HCT116 (cell line): ENCODE measurements around the gene RAB5IF. TPM values are rescaled to one million over a fixed set of nuclear protein-coding genes. Genes with fewer than 3 reads are reported as not detected.

Source experiments
- ATAC-seq: fragments of 200-7000 bp; cut with Tn5 transposase; 2 replicates; pipeline ENCODE4 v1.9.1; 2020; ENCODE audit warnings: mild to moderate bottlenecking, moderate library complexity
- BruUV-seq: library from RNA; stranded (reverse); fragments of 400-500 nt; replicated peaks from 2 replicates; lab custom pipeline; 2021; lab: Mats Ljungman, UMichigan
- CTCF ChIA-PET: fragments of 300-600 bp; sonication (Branson Sonifier 250); formaldehyde crosslinking; loops from one replicate; lab custom pipeline; 2021; ENCODE audit warnings: antibody characterized with exemption; lab: Charles Lee
- POLR2A ChIA-PET: fragments of 300-600, 350-600 bp; sonication (Branson Sonifier 250); formaldehyde crosslinking; loops from one replicate; lab custom pipeline; 2021; ENCODE audit warnings: antibody characterized with exemption; lab: Charles Lee
- RAD21 ChIA-PET, 2 experiments: fragments of 300-600 bp; sonication (Branson Sonifier 250); formaldehyde crosslinking; loops; one replicate each; lab custom pipeline; 2023; ENCODE audit warnings: low total read pairs in 2 of 2; ENCODE audit not compliant: uncharacterized antibody in 2 of 2, unreplicated experiment in 2 of 2, low non-redundant PET in 1 of 2; lab: Charles Lee
- DNase-seq: peaks from one replicate; pipeline ENCODE4 v3.0.0-alpha.2; 2010; ENCODE audit warnings: low read depth, low spot score
- H2AFZ ChIP-seq: fragments of 200-600 bp; shearing (Covaris generic), sonication (generic); 2 replicates; pipeline ENCODE4 v1.6.1; 2017; ENCODE audit warnings: low read depth, mixed run types, mixed read lengths, antibody characterized with exemption, low read length; ENCODE audit not compliant: poor library complexity, severe bottlenecking
- H3K27ac ChIP-seq: 2 replicates; pipeline ENCODE4 v1.5.1; 2012; ENCODE audit warnings: low read depth, low read length
- H3K27me3 ChIP-seq: fragments of 200-600 bp; sonication (generic); 2 replicates; pipeline ENCODE4 v1.6.1; 2016; ENCODE audit warnings: mixed run types, low read length, mixed read lengths; ENCODE audit not compliant: insufficient read depth
- H3K36me3 ChIP-seq, 2 experiments: fragments of 200-500 bp in 1 of 2; fragments of 200-600 bp in 1 of 2; sonication (Bioruptor generic) in 1 of 2; sonication (generic) in 1 of 2; 2 replicates each; pipeline versions ENCODE4 v1.5.1 to v1.6.1; 2014 to 2016; ENCODE audit warnings: low read length in 2 of 2, inconsistent platforms in 1 of 2, mixed read lengths in 1 of 2, mixed run types in 1 of 2; ENCODE audit not compliant: insufficient read depth in 2 of 2, control insufficient read depth in 1 of 2
- H3K4me1 ChIP-seq, 2 experiments: fragments of 200-600 bp in 1 of 2; sonication (generic) in 1 of 2; 2 replicates each; pipeline versions ENCODE4 v1.5.1 to v1.6.1; 2012 to 2017; ENCODE audit warnings: low read length in 2 of 2, inconsistent platforms in 1 of 2, mild to moderate bottlenecking in 1 of 2, mixed read lengths in 1 of 2, mixed run types in 1 of 2, moderate library complexity in 1 of 2; ENCODE audit not compliant: insufficient read depth in 2 of 2, control insufficient read depth in 1 of 2
- H3K4me2 ChIP-seq: fragments of 200-600 bp; sonication (generic); 2 replicates; pipeline ENCODE4 v1.6.1; 2017; ENCODE audit warnings: mixed run types, low read length, mixed read lengths
- H3K4me3 ChIP-seq, 2 experiments: fragments of 200-600 bp in 1 of 2; sonication (generic) in 1 of 2; replicated peaks in 1 of 2; 2 replicates each; pipeline ENCODE4 v1.5.1; 2011 to 2016; ENCODE audit warnings: low read length in 2 of 2, control low read depth in 1 of 2, low read depth in 1 of 2, mild to moderate bottlenecking in 1 of 2, mixed read lengths in 1 of 2, mixed run types in 1 of 2
- H3K79me2 ChIP-seq: fragments of 200-600 bp; sonication (generic); 2 replicates; pipeline ENCODE4 v1.6.1; 2017; ENCODE audit warnings: mild to moderate bottlenecking, mixed run types, low read length, moderate library complexity, mixed read lengths; ENCODE audit not compliant: insufficient read depth
- H3K9ac ChIP-seq: fragments of 200-600 bp; sonication (generic); 2 replicates; pipeline ENCODE4 v1.6.1; 2016; ENCODE audit warnings: low read length, mixed read lengths
- H3K9me2 ChIP-seq: fragments of 200-600 bp; sonication (generic), shearing (Covaris generic); 2 replicates; pipeline ENCODE4 v1.6.1; 2017; ENCODE audit warnings: mixed run types, mild to moderate bottlenecking, moderate library complexity; ENCODE audit not compliant: insufficient read depth
- H3K9me3 ChIP-seq, 2 experiments: fragments of 200-500 bp in 1 of 2; fragments of 200-600 bp in 1 of 2; sonication (Bioruptor generic) in 1 of 2; sonication (generic) in 1 of 2; 2 replicates each; pipeline ENCODE4 v1.6.1; 2014 to 2017; ENCODE audit warnings: low read length in 2 of 2, mixed read lengths in 2 of 2, inconsistent platforms in 1 of 2, low read depth in 1 of 2, mild to moderate bottlenecking in 1 of 2, mixed run types in 1 of 2, moderate library complexity in 1 of 2; ENCODE audit not compliant: control insufficient read depth in 1 of 2, insufficient read depth in 1 of 2
- H4K20me1 ChIP-seq: fragments of 200-600 bp; sonication (generic), shearing (Covaris generic); 2 replicates; pipeline ENCODE4 v1.6.1; 2017; ENCODE audit warnings: mixed run types, mild to moderate bottlenecking, moderate library complexity; ENCODE audit not compliant: insufficient read depth
- CEBPB ChIP-seq: IDR thresholded peaks from 2 replicates; pipeline ENCODE4 v1.6.1; 2012; ENCODE audit warnings: low read depth
- CTCF ChIP-seq, 3 experiments: fragments of 200-600 bp in 1 of 3; sonication (generic) in 1 of 3; IDR thresholded peaks in 2 of 3; conservative IDR thresholded peaks in 1 of 3; 2 replicates each; pipeline ENCODE4 v1.5.1; 2012 to 2017; ENCODE audit warnings: low read depth in 2 of 3, low read length in 2 of 3, antibody characterized with exemption in 1 of 3, borderline replicate concordance in 1 of 3, control low read depth in 1 of 3, mild to moderate bottlenecking in 1 of 3, mixed read lengths in 1 of 3, mixed run types in 1 of 3, moderate library complexity in 1 of 3; ENCODE audit not compliant: insufficient read depth in 1 of 3
- EGR1 ChIP-seq: IDR thresholded peaks from 2 replicates; pipeline ENCODE4 v1.6.1; 2012; ENCODE audit warnings: low read depth
- EZH2 ChIP-seq: fragments of 200-600 bp; sonication (generic); IDR thresholded peaks from 2 replicates; pipeline ENCODE4 v1.6.1; 2017; ENCODE audit warnings: antibody characterized with exemption, mixed run types
- EZH2phosphoT487 ChIP-seq: fragments of 200-600 bp; IDR thresholded peaks from 2 replicates; pipeline ENCODE4 v1.6.1; 2018; ENCODE audit warnings: antibody characterized with exemption, borderline replicate concordance
- MAX ChIP-seq: IDR thresholded peaks from 2 replicates; pipeline ENCODE4 v1.6.1; 2012
- POLR2A ChIP-seq: IDR thresholded peaks from 2 replicates; pipeline ENCODE4 v1.7.0; 2011; ENCODE audit warnings: borderline replicate concordance; ENCODE audit not compliant: insufficient read depth, insufficient read length; ENCODE audit errors: extremely low read depth
- POLR2AphosphoS5 ChIP-seq: IDR thresholded peaks from 2 replicates; pipeline ENCODE4 v1.6.1; 2011; ENCODE audit warnings: mild to moderate bottlenecking, low read depth, low read length, moderate library complexity
- REST ChIP-seq: IDR thresholded peaks from 2 replicates; pipeline ENCODE4 v1.6.1; 2012; ENCODE audit warnings: low read depth
- SIN3A ChIP-seq: IDR thresholded peaks from 2 replicates; pipeline ENCODE4 v1.6.1; 2012; ENCODE audit warnings: low read depth
- SRF ChIP-seq: IDR thresholded peaks from 2 replicates; pipeline ENCODE4 v1.6.1; 2012; ENCODE audit warnings: low read depth
- TCF7L2 ChIP-seq: IDR thresholded peaks from 2 replicates; pipeline ENCODE4 v1.7.0; 2011; ENCODE audit warnings: borderline replicate concordance, inconsistent platforms; ENCODE audit not compliant: insufficient read depth, insufficient read length; ENCODE audit errors: extremely low read depth
- YY1 ChIP-seq: IDR thresholded peaks from 2 replicates; pipeline ENCODE4 v1.6.1; 2011; ENCODE audit warnings: low read length, low read depth, moderate library complexity, mild to moderate bottlenecking; ENCODE audit not compliant: insufficient replicate concordance; ENCODE audit errors: extremely low read depth
- ZNF274 ChIP-seq: fragments of 200-500 bp; sonication (Bioruptor generic); IDR thresholded peaks from 2 replicates; pipeline ENCODE4 v1.6.1; 2014; ENCODE audit warnings: mild to moderate bottlenecking, low read depth, low read length, inconsistent platforms
- intact Hi-C: fragments of 100-400 bp; cut with micrococcal nuclease; formaldehyde crosslinking; loops from 2 replicates; pipeline ENCODE4 v1.10.0; 2022
- total RNA-seq: library from RNA; stranded (reverse); gene quantifications from one replicate; pipeline ENCODE4 v1.2.1, GENCODE V29; 2021; ENCODE audit not compliant: unreplicated experiment
- TF ChIP-seq, protein P1 (sequence below): IDR thresholded peaks from 2 replicates; pipeline ENCODE4 v1.6.1; 2012

RAB5IF gene
- total RNA-seq, 1 experiment from 2014 or later, result 82.9 TPM

GRCh38 chr20:36633285-36633772, 27.8 kb downstream of the RAB5IF start:
- RAD21 ChIA-PET, result no interaction called here
- Histone ChIP-seq H3K9ac (no peak overlapping the region), H3K9me2 (no peaks in the 10 kb centered on the region), H3K27me3 (no peaks in the 10 kb centered on the region), H3K9me3 (no peaks in the 10 kb centered on the region), H3K4me2 (no peak overlapping the region), H3K36me3 (no peaks in the 10 kb centered on the region), H3K4me3 (no peak overlapping the region)
- no peak for DNase-seq
- BruUV-seq, result no TSS peak
- intact Hi-C loops, result no loop called here
- TF ChIP-seq MAX (no peak), CEBPB (no peak), CTCF (IDR thresholded peaks at IDR 0.05 in 2 of 3, conservative IDR thresholded peaks at IDR 0.05 in 1 of 3; ENCODE audit: borderline replicate concordance in 1 of 3, insufficient read depth in 1 of 3, low read depth in 2 of 3, low read length in 2 of 3) (no peak), EZH2 (no peak), YY1 (no peak), EGR1 (no peak), EZH2phosphoT487 (no peak), ZNF274 (no peak), POLR2A (no peak), REST (no peak), SIN3A (no peak), SRF (no peak), TCF7L2 (no peak), POLR2AphosphoS5 (no peak)
- TF ChIP-seq, protein P1, sequence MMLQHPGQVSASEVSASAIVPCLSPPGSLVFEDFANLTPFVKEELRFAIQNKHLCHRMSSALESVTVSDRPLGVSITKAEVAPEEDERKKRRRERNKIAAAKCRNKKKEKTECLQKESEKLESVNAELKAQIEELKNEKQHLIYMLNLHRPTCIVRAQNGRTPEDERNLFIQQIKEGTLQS, result no peak
- TF ChIP-seq, all 23 proteins: peak for 0
- Histone ChIP-seq H3K4me1 (no peaks in the 10 kb centered on the region), H2AFZ (no peak overlapping the region), H4K20me1 (no peaks in the 10 kb centered on the region), H3K79me2 (no peaks in the 10 kb centered on the region), H3K27ac (no peak overlapping the region)
- ChIA-PET CTCF (interaction anchor here (0.6 kb wide), 1 partner anchor 14 kb away, joined by 3 read pairs; no protein-coding TSS in a partner anchor), POLR2A (no interaction called here)
- ATAC-seq, result no peak
